HG03066 (cell line): ENCODE data around the gene IMPDH1.
A peak's percentile ranks its signal among the peaks of the same experiment; 100 is the strongest.

Experiments used
- ATAC-seq: cut with Tn5 transposase; IDR thresholded peaks from one replicate; pipeline ENCODE4 v1.9.1; 2021; ENCODE audit warnings: low read depth; ENCODE audit not compliant: unreplicated experiment

Gene IMPDH1

GRCh38 chr7:128363261-128363721, 46.5 kb downstream of the IMPDH1 start:
- no peak for ATAC-seq

- ATAC-seq, result no peak
Observed at GRCh38 chr7:128362670-128363069, 47.1 kb downstream of the IMPDH1 start.

- ATAC-seq, result no peak
Observed at GRCh38 chr7:128361411-128362379, 48.1 kb downstream of the IMPDH1 start, which contains the start of gene PRRT4. PRRT4 (minus strand) TSS chr7:128361690.

GRCh38 chr7:128360359-128360678, 49.5 kb downstream of the IMPDH1 start:
- ATAC-seq, result no peak

GRCh38 chr7:128359939-128360338, 49.8 kb downstream of the IMPDH1 start:
- ATAC-seq, result no peak

GRCh38 chr7:128359336-128359735, 50.4 kb downstream of the IMPDH1 start:
- no peak for ATAC-seq

- no peak for ATAC-seq
Observed at GRCh38 chr7:128358233-128358632, 51.5 kb downstream of the IMPDH1 start.

- no peak for ATAC-seq
Observed at GRCh38 chr7:128357217-128357613, 52.6 kb downstream of the IMPDH1 start.

- no peak for ATAC-seq
Observed at GRCh38 chr7:128356546-128357216, 53.1 kb downstream of the IMPDH1 start.

- ATAC-seq, result no peak
Observed at GRCh38 chr7:128353610-128354009, 56.2 kb downstream of the IMPDH1 start.

GRCh38 chr7:128353189-128353588, 56.6 kb downstream of the IMPDH1 start:
- no peak for ATAC-seq

- ATAC-seq, result no peak
Observed at GRCh38 chr7:128352636-128353035, 57.1 kb downstream of the IMPDH1 start.

- no peak for ATAC-seq
Observed at GRCh38 chr7:128352153-128352537, 57.6 kb downstream of the IMPDH1 start.

- no peak for ATAC-seq
Observed at GRCh38 chr7:128351296-128352152, 58.3 kb downstream of the IMPDH1 start.

GRCh38 chr7:128350708-128351295, 59.0 kb downstream of the IMPDH1 start:
- ATAC-seq, result no peak

GRCh38 chr7:128349466-128349825, 60.3 kb downstream of the IMPDH1 start:
- no peak for ATAC-seq

GRCh38 chr7:128347647-128348097, 62.1 kb downstream of the IMPDH1 start:
- no peak for ATAC-seq

- ATAC-seq, result no peak
Observed at GRCh38 chr7:128344431-128344774, 65.4 kb downstream of the IMPDH1 start.

- peak; percentile 97 for ATAC-seq
Observed at GRCh38 chr7:128343554-128344430, 66.0 kb downstream of the IMPDH1 start, which contains the start of gene RBM28. RBM28 (minus strand) TSS chr7:128343908; CDS start chr7:128343793, 115 bp downstream.
